ENCODE data around the gene ZG16B. TPM values are rescaled to one million over a fixed set of nuclear protein-coding genes. Genes with fewer than 3 reads are reported as not detected.
A peak's percentile ranks its signal among the peaks of the same experiment; 100 is the strongest.

The ZG16B gene
- polyA plus RNA-seq, 1 experiment = 0.40 TPM

DNA sequence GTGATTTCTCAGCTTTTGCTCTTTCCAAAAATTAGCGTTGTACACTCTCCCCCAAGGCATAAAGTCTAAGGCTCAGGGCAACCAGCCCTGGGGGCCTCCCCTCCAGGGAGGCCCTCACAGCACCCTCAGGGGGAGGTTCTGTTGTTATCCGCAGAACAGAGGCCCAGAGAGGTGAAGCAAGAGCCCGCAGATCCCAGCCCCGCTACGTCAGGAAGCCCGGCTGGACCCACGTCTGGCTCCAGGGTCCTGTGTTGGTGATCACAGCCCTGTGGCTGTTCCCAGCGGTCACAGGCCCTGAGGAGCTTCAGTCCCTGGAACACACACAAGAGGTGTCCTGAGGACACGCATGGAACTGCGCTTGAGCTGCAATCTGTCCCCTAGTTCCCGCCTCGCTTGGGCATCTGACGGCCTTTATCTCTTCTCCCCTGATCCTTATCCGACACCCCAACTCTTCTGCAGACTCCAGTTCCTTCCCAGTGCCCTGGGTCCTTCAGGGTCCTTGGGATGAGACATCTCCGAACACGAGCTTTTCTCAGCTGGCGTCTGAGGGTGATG, 1.1 kb upstream of the ZG16B start:
- TF ChIP-seq, protein P1, sequence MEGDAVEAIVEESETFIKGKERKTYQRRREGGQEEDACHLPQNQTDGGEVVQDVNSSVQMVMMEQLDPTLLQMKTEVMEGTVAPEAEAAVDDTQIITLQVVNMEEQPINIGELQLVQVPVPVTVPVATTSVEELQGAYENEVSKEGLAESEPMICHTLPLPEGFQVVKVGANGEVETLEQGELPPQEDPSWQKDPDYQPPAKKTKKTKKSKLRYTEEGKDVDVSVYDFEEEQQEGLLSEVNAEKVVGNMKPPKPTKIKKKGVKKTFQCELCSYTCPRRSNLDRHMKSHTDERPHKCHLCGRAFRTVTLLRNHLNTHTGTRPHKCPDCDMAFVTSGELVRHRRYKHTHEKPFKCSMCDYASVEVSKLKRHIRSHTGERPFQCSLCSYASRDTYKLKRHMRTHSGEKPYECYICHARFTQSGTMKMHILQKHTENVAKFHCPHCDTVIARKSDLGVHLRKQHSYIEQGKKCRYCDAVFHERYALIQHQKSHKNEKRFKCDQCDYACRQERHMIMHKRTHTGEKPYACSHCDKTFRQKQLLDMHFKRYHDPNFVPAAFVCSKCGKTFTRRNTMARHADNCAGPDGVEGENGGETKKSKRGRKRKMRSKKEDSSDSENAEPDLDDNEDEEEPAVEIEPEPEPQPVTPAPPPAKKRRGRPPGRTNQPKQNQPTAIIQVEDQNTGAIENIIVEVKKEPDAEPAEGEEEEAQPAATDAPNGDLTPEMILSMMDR (IDR thresholded peaks at IDR 0.05; ENCODE audit: low read depth, low read length) = no peak
- CTCF ChIA-PET = no interaction called here
- POLR2A ChIA-PET = no interaction called here
- Histone ChIP-seq H3K9me3 (ENCODE audit: control insufficient read depth, insufficient read depth, low read length) (no peaks in the 10 kb centered on the region; the same call in 1 of the 2 replicates), H3K27ac (ENCODE audit: low read depth, low read length) (no peak overlapping the region), H3K27me3 (ENCODE audit: control insufficient read depth, insufficient read depth, low read length) (peaks cover 21% of the 10 kb centered on the region), H3K4me3 (ENCODE audit: low read depth, low read length) (no peak overlapping the region)
- no peak for DNase-seq (ENCODE audit: low read depth, low spot score)

GRCh38 chr16:2830355-2830695, 222 bp downstream of the ZG16B start:
- H3K4me3 ChIP-seq (ENCODE audit: low read depth, low read length) = no peak overlapping the region
- no peak overlapping the region for H3K27ac ChIP-seq (ENCODE audit: low read depth, low read length)
- POLR2A ChIA-PET = no interaction called here
- H3K9me3 ChIP-seq (ENCODE audit: control insufficient read depth, insufficient read depth, low read length) = no peaks in the 10 kb centered on the region; the same call in 1 of the 2 replicates
- TF ChIP-seq, protein P1 (IDR thresholded peaks at IDR 0.05; ENCODE audit: low read depth, low read length) = no peak
- H3K27me3 ChIP-seq (ENCODE audit: control insufficient read depth, insufficient read depth, low read length) = peaks cover 18% of the 10 kb centered on the region
- no peak for DNase-seq (ENCODE audit: low read depth, low spot score)
- CTCF ChIA-PET = interaction anchor here (1.6 kb wide), 1 partner anchor 38 kb away, joined by 6 read pairs; no protein-coding TSS in a partner anchor

DNA sequence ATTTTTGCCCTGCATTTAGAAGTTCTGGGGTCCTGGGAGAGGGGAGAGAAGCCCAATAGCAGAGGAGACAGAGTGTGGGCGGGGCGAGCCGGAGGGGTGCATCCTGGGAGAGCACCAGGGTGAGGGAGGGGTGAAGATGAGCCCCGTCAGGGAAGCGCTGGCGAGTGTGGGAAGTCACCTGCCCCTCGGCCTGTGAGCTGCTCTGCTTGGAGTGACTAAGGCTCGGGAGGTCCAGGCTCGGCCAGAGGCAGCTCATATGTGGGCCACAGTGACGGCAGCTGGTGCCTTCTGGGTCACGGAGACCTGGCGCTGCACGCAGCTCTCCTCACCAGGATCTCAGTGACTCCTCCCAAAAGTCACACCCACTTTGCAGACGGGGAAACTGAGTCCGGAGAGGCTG, 1.1 kb downstream of the ZG16B start:
- no peak for DNase-seq (ENCODE audit: low read depth, low spot score)
- TF ChIP-seq, protein P1 (IDR thresholded peaks at IDR 0.05; ENCODE audit: low read depth, low read length) = no peak
- Histone ChIP-seq H3K4me3 (ENCODE audit: low read depth, low read length) (no peak overlapping the region), H3K27ac (ENCODE audit: low read depth, low read length) (no peak overlapping the region), H3K9me3 (ENCODE audit: control insufficient read depth, insufficient read depth, low read length) (no peaks in the 10 kb centered on the region; the same call in 1 of the 2 replicates), H3K27me3 (ENCODE audit: control insufficient read depth, insufficient read depth, low read length) (peaks cover 18% of the 10 kb centered on the region)
- ChIA-PET POLR2A (interaction anchor here (0.6 kb wide), 1 partner anchor 14 kb away, joined by 3 read pairs; the partner anchor contains the start of gene PRSS21), CTCF (interaction anchor here (0.8 to 1.6 kb wide), 2 partner anchors 37 to 96 kb away, joined by 3 to 6 read pairs; no protein-coding TSS in a partner anchor)

GRCh38 chr16:2833776-2834175, 3.7 kb downstream of the ZG16B start:
- no peak overlapping the region for H3K4me3 ChIP-seq (ENCODE audit: low read depth, low read length)
- DNase-seq (ENCODE audit: low read depth, low spot score) = no peak
- H3K9me3 ChIP-seq (ENCODE audit: control insufficient read depth, insufficient read depth, low read length) = no peaks in the 10 kb centered on the region; the same call in 1 of the 2 replicates
- TF ChIP-seq, protein P1 (IDR thresholded peaks at IDR 0.05; ENCODE audit: low read depth, low read length) = no peak
- CTCF ChIA-PET = no interaction called here
- POLR2A ChIA-PET = no interaction called here
- H3K27me3 ChIP-seq (ENCODE audit: control insufficient read depth, insufficient read depth, low read length) = peaks cover 14% of the 10 kb centered on the region
- no peak overlapping the region for H3K27ac ChIP-seq (ENCODE audit: low read depth, low read length)

GRCh38 chr16:2834968-2835367, 4.9 kb downstream of the ZG16B start:
- peak overlapping the region; percentile 85 for H3K27ac ChIP-seq (ENCODE audit: low read depth, low read length)
- DNase-seq (ENCODE audit: low read depth, low spot score) = no peak
- H3K4me3 ChIP-seq (ENCODE audit: low read depth, low read length) = no peak overlapping the region
- POLR2A ChIA-PET = no interaction called here
- CTCF ChIA-PET = interaction anchor here (1.4 kb wide), 1 partner anchor 33 kb away, joined by 3 read pairs; no protein-coding TSS in a partner anchor
- peaks cover 3% of the 10 kb centered on the region for H3K27me3 ChIP-seq (ENCODE audit: control insufficient read depth, insufficient read depth, low read length)
- TF ChIP-seq, protein P1 (IDR thresholded peaks at IDR 0.05; ENCODE audit: low read depth, low read length) = no peak
- no peaks in the 10 kb centered on the region; the same call in 1 of the 2 replicates for H3K9me3 ChIP-seq (ENCODE audit: control insufficient read depth, insufficient read depth, low read length)

Data from AG04450 (cell line).